Fibroblast of lung (primary cell): ENCODE data around the gene TSPAN18. TPM values are rescaled to one million over a fixed set of nuclear protein-coding genes. Genes with fewer than 3 reads are reported as not detected.

ENCODE experiments used
- DNase-seq, 2 donors: peaks; one replicate each; pipeline versions ENCODE4 v3.0.0 to v3.0.0-alpha.2; 2010; ENCODE audit warnings: low read depth in 2 of 2
- H2AFZ ChIP-seq: 2 replicates; pipeline ENCODE4 v1.5.1; 2012; ENCODE audit warnings: low read length, control low read depth, inconsistent platforms
- H3K27ac ChIP-seq: 2 replicates; pipeline ENCODE4 v1.5.1; 2011; ENCODE audit warnings: low read length, control low read depth; ENCODE audit not compliant: insufficient read depth
- H3K27me3 ChIP-seq: 2 replicates; pipeline ENCODE4 v1.5.1; 2011; ENCODE audit warnings: mild to moderate bottlenecking, low read length; ENCODE audit not compliant: control insufficient read depth, insufficient read depth
- H3K36me3 ChIP-seq: 2 replicates; pipeline ENCODE4 v1.5.1; 2011; ENCODE audit warnings: low read length; ENCODE audit not compliant: control insufficient read depth, insufficient read depth
- H3K4me1 ChIP-seq: 2 replicates; pipeline ENCODE4 v1.5.1; 2011; ENCODE audit warnings: low read length; ENCODE audit not compliant: control insufficient read depth, insufficient read depth; ENCODE audit errors: extremely low read depth
- H3K4me2 ChIP-seq: 2 replicates; pipeline ENCODE4 v1.5.1; 2011; ENCODE audit warnings: low read length, control low read depth; ENCODE audit not compliant: insufficient read depth; ENCODE audit errors: extremely low read depth
- H3K4me3 ChIP-seq, 4 experiments: fragments of 200-600 bp in 1 of 4; sonication (generic) in 1 of 4; replicated peaks in 1 of 4; 2 replicates each; pipeline ENCODE4 v1.5.1; 2011 to 2016; ENCODE audit warnings: low read length in 4 of 4, low read depth in 3 of 4, mild to moderate bottlenecking in 3 of 4, control low read depth in 2 of 4, inconsistent platforms in 1 of 4, mixed read lengths in 1 of 4; ENCODE audit not compliant: insufficient read depth in 1 of 4; ENCODE audit errors: control extremely low read depth in 1 of 4
- H3K79me2 ChIP-seq: 2 replicates; pipeline ENCODE4 v1.5.1; 2012; ENCODE audit warnings: mild to moderate bottlenecking, low read length, inconsistent platforms; ENCODE audit not compliant: control insufficient read depth, insufficient read depth
- H3K9ac ChIP-seq: 2 replicates; pipeline ENCODE4 v1.5.1; 2011; ENCODE audit warnings: mild to moderate bottlenecking, low read length, control low read depth; ENCODE audit not compliant: insufficient read depth
- H3K9me3 ChIP-seq: 2 replicates; pipeline ENCODE4 v1.5.1; 2012; ENCODE audit warnings: low read depth, low read length; ENCODE audit not compliant: control insufficient read depth, insufficient read depth
- H4K20me1 ChIP-seq: 2 replicates; pipeline ENCODE4 v1.5.1; 2011; ENCODE audit warnings: low read length; ENCODE audit not compliant: control insufficient read depth, insufficient read depth; ENCODE audit errors: extremely low read depth
- EZH2 ChIP-seq: IDR thresholded peaks from 2 replicates; pipeline ENCODE4 v1.5.1; 2012; ENCODE audit warnings: low read length, control low read depth, mild to moderate bottlenecking; ENCODE audit errors: missing control alignments
- polyA plus RNA-seq, 2 donors: library from polyadenylated mRNA; depleted of rRNA in 1 of 2; stranded (reverse) in 1 of 2; unstranded in 1 of 2; fragments of >200 nt; gene quantifications; 2 replicates each; pipeline ENCODE4 v1.2.1, GENCODE V29; 2011 to 2012; ENCODE audit warnings: missing spikeins in 1 of 2
- total RNA-seq: library from RNA; depleted of rRNA; stranded (reverse); fragments of >200 nt; gene quantifications from 2 replicates; pipeline ENCODE4 v1.2.1, GENCODE V29; 2014
- TF ChIP-seq, protein P1 (sequence below), 2 donors: IDR thresholded peaks in 1 of 2; conservative IDR thresholded peaks in 1 of 2; 1 replicate in 1 of 2; 2 replicates in 1 of 2; pipeline ENCODE4 v1.5.1; 2011 to 2012; ENCODE audit warnings: low read length in 2 of 2, control low read depth in 1 of 2, inconsistent platforms in 1 of 2, low read depth in 1 of 2, mild to moderate bottlenecking in 1 of 2

TSPAN18 gene
- total and polyA plus RNA-seq, 2 donors (not counting 1 experiment from before 2014, with no cell fraction given) = 0.15 TPM; not detected in 1

DNA sequence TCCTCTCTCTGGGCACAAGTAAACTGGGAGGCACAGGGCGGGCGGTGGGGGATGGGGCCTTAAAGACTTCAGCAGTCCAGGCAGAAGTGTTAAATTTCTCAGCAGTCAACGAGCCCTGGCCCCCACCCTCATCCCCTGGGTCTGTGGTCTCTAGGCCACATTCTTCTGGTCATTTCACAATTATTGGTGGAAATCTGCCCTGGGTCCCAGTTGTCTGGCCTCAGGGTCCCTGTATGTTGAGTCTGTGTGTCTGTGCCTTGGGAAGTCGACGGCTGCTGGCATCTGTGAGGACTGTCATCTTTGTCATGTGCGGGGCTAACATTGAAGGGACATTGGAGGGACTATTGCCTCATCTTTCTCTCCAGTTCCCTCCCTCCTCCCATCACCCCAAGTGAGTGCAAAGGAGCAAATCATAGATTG is 1.7 kb downstream of the TSPAN18 start:
- Histone ChIP-seq H3K9me3 (no peaks in the 10 kb centered on the region), H3K79me2 (no peaks in the 10 kb centered on the region), H4K20me1 (no peaks in the 10 kb centered on the region), H3K9ac (no peak overlapping the region), H3K4me3 (no peak overlapping the region), H3K4me1 (no peaks in the 10 kb centered on the region), H3K27me3 (peaks cover 41% of the 10 kb centered on the region), H3K4me2 (no peak overlapping the region), H2AFZ (no peak overlapping the region), H3K36me3 (no peaks in the 10 kb centered on the region), H3K27ac (no peak overlapping the region)
- no peak for TF ChIP-seq EZH2
- DNase-seq = no peak

DNA sequence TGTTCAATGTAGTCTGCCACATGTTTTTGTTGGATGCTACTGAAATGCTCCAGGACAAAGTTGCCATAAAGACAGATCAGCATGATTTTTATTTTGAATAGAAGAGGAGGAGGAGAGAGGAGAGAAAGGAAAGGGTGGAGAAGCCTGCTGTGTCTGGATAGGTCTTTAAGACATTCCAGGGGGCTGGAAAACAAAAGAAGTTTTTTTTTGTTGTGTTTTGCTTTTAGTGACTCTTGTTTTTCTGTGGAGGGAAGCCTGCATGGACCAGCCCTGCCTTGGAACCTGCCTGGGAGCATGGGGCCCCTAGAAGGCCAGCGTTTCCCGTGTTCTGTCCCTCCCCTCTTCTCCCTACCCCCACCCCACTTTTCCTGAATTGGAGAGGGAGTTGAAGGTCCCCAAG is 2.3 kb downstream of the TSPAN18 start:
- no peak overlapping the region for H3K27ac ChIP-seq
- no peak overlapping the region for H3K4me2 ChIP-seq
- no peaks in the 10 kb centered on the region for H4K20me1 ChIP-seq
- no peak overlapping the region for H3K4me3 ChIP-seq
- no peaks in the 10 kb centered on the region for H3K79me2 ChIP-seq
- no peaks in the 10 kb centered on the region for H3K9me3 ChIP-seq
- peaks cover 41% of the 10 kb centered on the region for H3K27me3 ChIP-seq
- H3K9ac ChIP-seq = no peak overlapping the region
- H2AFZ ChIP-seq = no peak overlapping the region
- no peaks in the 10 kb centered on the region for H3K36me3 ChIP-seq
- DNase-seq = no peak
- no peaks in the 10 kb centered on the region for H3K4me1 ChIP-seq
- TF ChIP-seq EZH2 = no peak
- TF ChIP-seq, protein P1, sequence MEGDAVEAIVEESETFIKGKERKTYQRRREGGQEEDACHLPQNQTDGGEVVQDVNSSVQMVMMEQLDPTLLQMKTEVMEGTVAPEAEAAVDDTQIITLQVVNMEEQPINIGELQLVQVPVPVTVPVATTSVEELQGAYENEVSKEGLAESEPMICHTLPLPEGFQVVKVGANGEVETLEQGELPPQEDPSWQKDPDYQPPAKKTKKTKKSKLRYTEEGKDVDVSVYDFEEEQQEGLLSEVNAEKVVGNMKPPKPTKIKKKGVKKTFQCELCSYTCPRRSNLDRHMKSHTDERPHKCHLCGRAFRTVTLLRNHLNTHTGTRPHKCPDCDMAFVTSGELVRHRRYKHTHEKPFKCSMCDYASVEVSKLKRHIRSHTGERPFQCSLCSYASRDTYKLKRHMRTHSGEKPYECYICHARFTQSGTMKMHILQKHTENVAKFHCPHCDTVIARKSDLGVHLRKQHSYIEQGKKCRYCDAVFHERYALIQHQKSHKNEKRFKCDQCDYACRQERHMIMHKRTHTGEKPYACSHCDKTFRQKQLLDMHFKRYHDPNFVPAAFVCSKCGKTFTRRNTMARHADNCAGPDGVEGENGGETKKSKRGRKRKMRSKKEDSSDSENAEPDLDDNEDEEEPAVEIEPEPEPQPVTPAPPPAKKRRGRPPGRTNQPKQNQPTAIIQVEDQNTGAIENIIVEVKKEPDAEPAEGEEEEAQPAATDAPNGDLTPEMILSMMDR (conservative IDR thresholded peaks at IDR 0.05 in 1 of 2, IDR thresholded peaks at IDR 0.05 in 1 of 2; ENCODE audit: low read depth in 1 of 2, low read length in 2 of 2) = no peak

DNA sequence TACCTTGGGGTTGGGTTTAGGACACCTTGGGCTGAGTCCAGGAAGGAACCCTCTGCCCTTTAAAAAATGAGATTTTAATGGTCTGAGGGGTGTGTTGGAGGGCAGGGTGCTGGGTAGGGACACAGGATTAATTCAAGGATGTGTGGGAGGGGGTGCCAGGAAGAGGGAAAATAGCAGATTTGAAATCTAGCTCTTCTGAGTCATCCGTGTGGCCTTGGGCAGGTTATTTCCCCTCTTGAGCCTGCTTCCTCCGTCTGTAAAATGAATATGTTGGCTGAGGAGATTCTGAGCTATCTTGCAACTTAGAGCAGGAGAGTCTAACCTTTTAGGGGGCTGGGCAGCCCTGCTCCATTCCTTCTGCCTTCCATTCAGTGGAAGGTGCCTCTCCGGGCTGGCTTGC is 3.0 kb downstream of the TSPAN18 start:
- no peaks in the 10 kb centered on the region for H3K4me1 ChIP-seq
- no peak overlapping the region for H3K4me2 ChIP-seq
- no peak overlapping the region for H3K9ac ChIP-seq
- DNase-seq = no peak
- no peaks in the 10 kb centered on the region for H3K36me3 ChIP-seq
- H3K4me3 ChIP-seq = no peak overlapping the region
- H2AFZ ChIP-seq = no peak overlapping the region
- no peaks in the 10 kb centered on the region for H3K9me3 ChIP-seq
- no peaks in the 10 kb centered on the region for H3K79me2 ChIP-seq
- peaks cover 40% of the 10 kb centered on the region for H3K27me3 ChIP-seq
- H4K20me1 ChIP-seq = no peaks in the 10 kb centered on the region
- TF ChIP-seq, protein P1 (conservative IDR thresholded peaks at IDR 0.05 in 1 of 2, IDR thresholded peaks at IDR 0.05 in 1 of 2; ENCODE audit: low read depth in 1 of 2, low read length in 2 of 2) = no peak
- no peak for TF ChIP-seq EZH2
- H3K27ac ChIP-seq = no peak overlapping the region
